Common myeloid progenitor, CD34-positive (primary cell): Measurements from ENCODE around the gene MPZL1.

ENCODE experiments used
- CTCF ChIA-PET: fragments of 350-600 bp; sonication (Branson Sonifier 250); formaldehyde crosslinking; loops from one replicate; lab custom pipeline; 2021; ENCODE audit warnings: antibody characterized with exemption; lab: Charles Lee
- POLR2A ChIA-PET: fragments of 350-600 bp; sonication (Branson Sonifier 250); formaldehyde crosslinking; loops from one replicate; lab custom pipeline; 2021; ENCODE audit warnings: antibody characterized with exemption; lab: Charles Lee
- DNase-seq, 3 donors: peaks; one replicate each; pipeline versions ENCODE4 v3.0.0 to v3.0.0-alpha.2; 2013
- H3K27ac ChIP-seq, 2 experiments: 1 replicate in 1 of 2; 2 replicates in 1 of 2; pipeline ENCODE4 v1.7.0; 2013; ENCODE audit warnings: inconsistent platforms in 2 of 2, low read length in 2 of 2, mild to moderate bottlenecking in 2 of 2, low read depth in 1 of 2, moderate library complexity in 1 of 2; ENCODE audit not compliant: severe bottlenecking in 2 of 2, insufficient read depth in 1 of 2, poor library complexity in 1 of 2
- H3K27me3 ChIP-seq, 5 experiments: replicated peaks in 2 of 5; 1 replicate in 3 of 5; 2 replicates in 2 of 5; pipeline versions ENCODE4 v1.6.1 to v1.7.0; 2013; ENCODE audit warnings: low read length in 4 of 5, mild to moderate bottlenecking in 2 of 5, moderate library complexity in 2 of 5, inconsistent platforms in 1 of 5; ENCODE audit not compliant: insufficient read depth in 5 of 5, control insufficient read depth in 4 of 5
- H3K36me3 ChIP-seq, 4 experiments: 1 replicate in 2 of 4; 2 replicates in 2 of 4; pipeline versions ENCODE4 v1.6.1 to v1.7.0; 2013; ENCODE audit warnings: low read length in 3 of 4, control low read depth in 1 of 4, mild to moderate bottlenecking in 1 of 4; ENCODE audit not compliant: control insufficient read depth in 4 of 4, insufficient read depth in 4 of 4
- H3K4me1 ChIP-seq, 4 experiments: 1 replicate in 3 of 4; 2 replicates in 1 of 4; pipeline versions ENCODE4 v1.6.1 to v1.7.1; 2013; ENCODE audit warnings: low read length in 3 of 4, mild to moderate bottlenecking in 3 of 4, control low read depth in 1 of 4, inconsistent platforms in 1 of 4, moderate library complexity in 1 of 4; ENCODE audit not compliant: control insufficient read depth in 4 of 4, insufficient read depth in 4 of 4; ENCODE audit errors: control extremely low read depth in 1 of 4
- H3K4me3 ChIP-seq, 7 experiments: 1 replicate in 4 of 7; 2 replicates in 3 of 7; pipeline versions ENCODE4 v1.5.1 to v1.7.0; 2013; ENCODE audit warnings: mild to moderate bottlenecking in 7 of 7, low read length in 6 of 7, moderate library complexity in 6 of 7, inconsistent platforms in 2 of 7, low read depth in 2 of 7, control low read depth in 1 of 7; ENCODE audit not compliant: insufficient read depth in 4 of 7, control insufficient read depth in 1 of 7; ENCODE audit errors: extremely low read depth in 1 of 7
- H3K9me3 ChIP-seq, 5 experiments: 1 replicate in 4 of 5; 2 replicates in 1 of 5; pipeline versions ENCODE4 v1.6.1 to v1.7.1; 2013; ENCODE audit warnings: low read length in 4 of 5, mild to moderate bottlenecking in 2 of 5, inconsistent platforms in 1 of 5, low read depth in 1 of 5, moderate library complexity in 1 of 5; ENCODE audit not compliant: control insufficient read depth in 4 of 5, insufficient read depth in 2 of 5; ENCODE audit errors: control extremely low read depth in 1 of 5
- WGBS: methylation state at CpG from one replicate; pipeline ENCODE4 v1.1.5; 2013; ENCODE audit not compliant: insufficient coverage; 5-methylcytosine and 5-hydroxymethylcytosine counted together

Gene MPZL1

DNA sequence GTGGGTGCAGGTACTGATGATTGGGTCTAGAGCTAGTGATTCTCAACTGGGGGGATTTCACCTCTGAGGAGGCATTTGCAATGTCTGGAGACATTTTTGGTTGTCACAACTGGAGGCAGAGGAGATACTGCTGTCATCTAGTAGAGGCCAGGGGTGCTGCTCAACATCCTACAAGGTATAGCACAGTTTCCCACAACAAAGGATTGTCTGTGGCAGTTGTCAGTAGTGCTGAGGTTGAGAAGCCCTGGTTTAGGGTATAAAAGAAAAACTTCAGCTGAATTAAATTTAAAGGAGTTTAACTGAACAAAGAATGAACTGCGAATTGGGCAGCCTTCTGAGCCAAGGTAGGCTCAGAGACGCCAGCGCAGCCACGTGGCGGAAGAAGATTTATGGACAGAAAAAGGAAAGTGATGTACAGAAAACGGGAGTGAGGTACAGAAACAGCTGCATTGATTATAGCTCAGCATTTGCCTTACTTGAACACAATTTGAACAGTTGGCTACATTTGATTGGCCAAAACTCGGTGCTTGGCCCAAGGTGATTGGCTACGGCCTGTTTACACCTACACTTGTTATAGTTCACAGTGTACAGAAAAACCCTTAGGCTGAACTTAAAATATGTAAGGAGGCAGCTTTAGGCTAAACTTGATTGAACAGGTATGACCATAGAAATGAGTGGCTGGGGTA is 40.4 kb downstream of the MPZL1 start:
- ChIA-PET CTCF (interaction anchor here (0.9 to 1.7 kb wide), 4 partner anchors 9 to 47 kb away, joined by 3 to 4 read pairs (median 4); no protein-coding TSS in a partner anchor), POLR2A (interaction anchor here (1.5 kb wide), 1 partner anchor 12 kb away, joined by 4 read pairs; no protein-coding TSS in a partner anchor)
- DNase-seq, result no peak
- 97% methylated on average over 6 of the region's 8 CpGs for WGBS
- no peak overlapping the region for H3K27ac ChIP-seq
- peaks cover 0 to 16% (median 7%) of the 10 kb centered on the region in 4 experiments for H3K4me1 ChIP-seq
- peaks cover 3 to 11% (median 8%) of the 10 kb centered on the region in 4 experiments for H3K36me3 ChIP-seq
- H3K27me3 ChIP-seq, result no peaks in the 10 kb centered on the region
- no peaks in the 10 kb centered on the region for H3K9me3 ChIP-seq
- no peak overlapping the region for H3K4me3 ChIP-seq

DNA sequence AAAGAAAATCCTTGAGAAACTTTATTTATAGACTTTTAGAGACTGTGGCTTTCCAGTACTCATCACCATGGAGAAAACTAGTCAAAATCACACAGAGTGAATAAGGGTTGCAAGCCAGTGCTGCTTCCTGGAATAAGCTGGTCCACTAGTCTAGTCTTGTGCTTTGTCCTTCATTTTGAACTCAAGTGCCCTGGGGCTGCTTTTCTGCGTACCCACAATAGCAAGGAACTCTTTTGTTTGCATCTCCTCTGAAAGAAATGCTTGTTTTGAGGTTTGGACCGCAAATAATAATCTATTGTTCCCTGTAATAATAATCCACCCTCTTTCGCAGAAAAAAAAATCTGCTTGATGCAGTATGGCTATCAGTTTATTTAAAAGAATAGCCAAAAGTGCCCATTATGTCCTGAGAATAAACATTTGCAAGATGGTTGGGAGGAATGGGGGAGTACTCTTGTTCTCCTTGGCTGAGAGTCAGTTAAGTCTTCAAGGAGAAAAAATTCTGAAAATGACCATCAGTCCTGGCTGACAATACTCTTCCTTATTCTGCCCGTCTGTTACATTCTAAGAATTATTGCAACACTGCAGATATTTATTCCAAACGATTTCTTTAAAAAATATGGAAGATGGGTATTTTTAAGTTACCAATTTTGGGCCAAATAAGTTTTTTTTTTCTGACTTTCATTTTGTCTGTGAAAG is 41.9 kb downstream of the MPZL1 start:
- H3K27ac ChIP-seq, result no peak overlapping the region
- ChIA-PET POLR2A (no interaction called here), CTCF (interaction anchor here (0.7 kb wide), 1 partner anchor 40 kb away, joined by 3 read pairs; no protein-coding TSS in a partner anchor)
- no peaks in the 10 kb centered on the region for H3K27me3 ChIP-seq
- no peak overlapping the region for H3K4me3 ChIP-seq
- no peaks in the 10 kb centered on the region for H3K9me3 ChIP-seq
- peaks cover 3 to 15% (median 9%) of the 10 kb centered on the region in 4 experiments for H3K36me3 ChIP-seq
- no CpG with 5 or more reads among the region's 5 CpGs for WGBS
- DNase-seq, result no peak
- H3K4me1 ChIP-seq, result peaks cover 0 to 23% (median 7%) of the 10 kb centered on the region in 4 experiments

DNA sequence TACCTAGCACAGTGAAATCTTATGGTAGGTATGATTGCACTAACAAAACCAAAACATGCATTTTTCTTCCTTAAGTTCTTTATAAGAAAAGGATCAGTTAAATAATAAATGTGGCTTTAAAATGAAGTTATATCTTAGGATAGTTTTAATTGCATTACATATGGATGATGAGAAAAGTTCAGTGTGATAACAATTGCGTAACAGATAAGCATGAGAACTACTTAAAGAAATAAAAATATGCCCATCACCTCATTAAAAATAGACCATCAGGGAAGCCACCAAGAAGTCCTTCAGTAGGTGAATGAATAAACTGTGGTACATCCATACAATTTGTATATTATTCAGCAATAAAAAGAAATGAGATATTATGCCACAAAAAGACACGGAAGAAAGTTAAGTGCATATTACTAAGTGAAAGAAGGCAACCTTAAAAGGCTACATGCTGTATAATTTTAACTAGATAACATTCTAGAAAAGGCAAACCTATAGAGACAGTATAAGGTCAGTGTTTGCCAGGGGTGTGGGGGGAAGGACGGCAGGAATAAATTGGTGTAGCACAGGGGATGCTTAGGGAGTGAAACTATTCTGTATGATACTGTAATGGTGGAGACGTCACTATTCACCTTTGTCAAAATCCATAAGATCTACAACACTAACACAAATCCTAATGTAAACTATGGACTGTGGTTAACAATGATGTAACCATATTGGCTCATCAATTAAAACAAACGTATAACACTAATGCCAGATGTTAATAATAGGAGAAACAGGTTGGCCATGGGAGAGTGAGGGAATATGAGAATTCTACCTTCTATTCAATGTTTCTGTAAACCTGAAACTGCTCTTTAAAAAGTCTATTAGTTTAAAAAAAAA is 42.9 kb downstream of the MPZL1 start:
- Histone ChIP-seq H3K9me3 (no peaks in the 10 kb centered on the region), H3K4me3 (no peak overlapping the region), H3K27me3 (no peaks in the 10 kb centered on the region), H3K4me1 (peaks cover 0 to 23% (median 7%) of the 10 kb centered on the region in 4 experiments), H3K27ac (no peak overlapping the region), H3K36me3 (peaks cover 6 to 23% (median 11%) of the 10 kb centered on the region in 4 experiments)
- CTCF ChIA-PET, result no interaction called here
- POLR2A ChIA-PET, result no interaction called here
- WGBS, result 100% methylated on average over 1 of the region's 5 CpGs
- no peak for DNase-seq

DNA sequence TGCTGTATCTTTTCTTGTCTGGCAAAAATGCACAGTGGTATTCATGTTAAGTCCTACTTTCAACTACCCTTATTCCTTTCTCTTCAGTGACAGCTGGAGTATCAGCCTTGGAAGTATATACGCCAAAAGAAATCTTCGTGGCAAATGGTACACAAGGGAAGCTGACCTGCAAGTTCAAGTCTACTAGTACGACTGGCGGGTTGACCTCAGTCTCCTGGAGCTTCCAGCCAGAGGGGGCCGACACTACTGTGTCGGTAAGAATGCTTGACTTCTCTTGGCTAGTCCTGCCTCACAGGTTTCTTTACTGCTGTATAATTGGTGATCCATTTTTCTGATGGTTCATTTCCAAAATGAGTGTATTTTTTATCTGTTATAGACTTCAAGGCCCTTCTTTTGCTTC is 43.7 kb downstream of the MPZL1 start:
- Histone ChIP-seq H3K36me3 (peaks cover 10 to 29% (median 18%) of the 10 kb centered on the region in 4 experiments), H3K27ac (no peak overlapping the region), H3K27me3 (no peaks in the 10 kb centered on the region), H3K9me3 (peaks cover 0 to 1% (median 0%) of the 10 kb centered on the region in 5 experiments), H3K4me1 (peaks cover 0 to 23% (median 7%) of the 10 kb centered on the region in 4 experiments), H3K4me3 (no peak overlapping the region)
- ChIA-PET CTCF (interaction anchor here (1.5 kb wide), 1 partner anchor 10 kb away, joined by 5 read pairs; no protein-coding TSS in a partner anchor), POLR2A (no interaction called here)
- no peak for DNase-seq
- WGBS, result 90% methylated on average over 4 of the region's 6 CpGs

DNA sequence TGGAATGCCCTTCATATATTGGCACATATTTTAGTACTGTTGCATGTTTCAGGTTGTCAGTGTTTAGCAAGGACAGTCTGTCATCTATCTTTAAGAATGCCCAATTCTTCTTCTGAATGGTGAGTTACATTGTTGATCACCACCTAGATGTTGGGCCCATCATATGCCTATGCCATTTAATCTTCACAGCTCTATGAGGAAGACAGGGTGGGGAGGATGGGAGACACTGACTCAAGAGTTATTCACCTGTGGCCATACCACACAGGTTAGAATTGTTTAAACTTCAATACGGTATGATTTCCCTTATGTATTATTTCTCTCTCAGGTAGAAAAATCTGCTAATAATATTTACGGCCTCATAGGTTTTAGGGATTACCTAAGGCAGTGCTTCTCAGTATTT is 44.8 kb downstream of the MPZL1 start:
- POLR2A ChIA-PET, result no interaction called here
- Histone ChIP-seq H3K4me3 (no peak overlapping the region), H3K9me3 (peaks cover 0 to 1% (median 0%) of the 10 kb centered on the region in 5 experiments), H3K36me3 (peaks cover 12 to 29% (median 20%) of the 10 kb centered on the region in 4 experiments), H3K4me1 (peaks cover 0 to 16% (median 2%) of the 10 kb centered on the region in 4 experiments), H3K27me3 (no peaks in the 10 kb centered on the region), H3K27ac (no peak overlapping the region)
- WGBS, result no CpG with 5 or more reads among the region's 2 CpGs
- no peak for DNase-seq
- CTCF ChIA-PET, result interaction anchor here (1.5 to 1.7 kb wide), 2 partner anchors 9 to 42 kb away, joined by 3 to 5 read pairs; no protein-coding TSS in a partner anchor

DNA sequence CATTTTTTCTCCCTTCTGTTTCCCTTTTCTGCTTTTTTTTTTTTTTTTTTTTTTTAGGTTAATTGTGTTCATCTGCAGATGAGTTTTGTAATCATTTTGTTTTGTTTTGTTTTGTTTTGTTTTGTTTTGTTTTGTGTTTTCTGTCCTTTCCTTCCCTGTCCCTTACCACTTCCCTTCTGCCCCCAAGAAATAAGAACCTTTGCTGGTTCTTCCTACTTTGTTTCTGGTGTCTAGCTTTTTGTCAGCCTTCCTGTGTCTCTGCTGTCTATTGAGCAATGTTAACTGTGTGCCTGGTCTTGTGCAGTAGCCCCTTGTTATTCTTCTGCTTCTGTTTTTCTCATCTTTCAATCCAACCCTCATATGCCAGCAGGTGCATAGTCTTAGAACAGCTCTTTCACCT is 46.0 kb downstream of the MPZL1 start:
- H3K27me3 ChIP-seq, result no peaks in the 10 kb centered on the region
- H3K4me3 ChIP-seq, result no peak overlapping the region
- H3K9me3 ChIP-seq, result peaks cover 0 to 1% (median 0%) of the 10 kb centered on the region in 5 experiments
- ChIA-PET CTCF (interaction anchor here (0.6 to 1.4 kb wide), 3 partner anchors 8 to 200 kb away, joined by 4 to 8 read pairs (median 5); no protein-coding TSS in a partner anchor), POLR2A (no interaction called here)
- no peak overlapping the region for H3K27ac ChIP-seq
- H3K4me1 ChIP-seq, result peaks cover 0 to 13% (median 0%) of the 10 kb centered on the region in 4 experiments
- DNase-seq, result no peak
- H3K36me3 ChIP-seq, result peaks cover 12 to 38% (median 23%) of the 10 kb centered on the region in 4 experiments
